UCSD-AML1 (cell line): ENCODE results near the gene S100A16.
A peak's percentile ranks its signal among the peaks of the same experiment; 100 is the strongest.
"Not testable (repeated sequence)": the region's sequence is repeated elsewhere in the genome, so short reads cannot be mapped to it uniquely, and the experiment has no call there.

ENCODE experiments used
- DNase-seq: peaks from one replicate; lab custom pipeline; 2025; ENCODE audit not compliant: unreplicated experiment; lab: John Stamatoyannopoulos, UW

Gene S100A16

GRCh38 chr1:153612755-153613331, at the start of gene S100A16:
TSS of gene S100A16 (minus strand) at chr1:153613137. CDS start at chr1:153608151, 4,986 bp downstream.
- no peak for DNase-seq

GRCh38 chr1:153662269-153662668, 49.3 kb upstream of the S100A16 start:
- DNase-seq: no peak

- DNase-seq: no peak
These were observed 48.3 kb upstream of the S100A16 start for GRCh38 chr1:153661111-153661708.

- no peak for DNase-seq
These were observed 46.7 kb upstream of the S100A16 start for GRCh38 chr1:153659656-153660055.

- no peak for DNase-seq
These were observed 46.2 kb upstream of the S100A16 start for GRCh38 chr1:153659175-153659534.

- peak; percentile 90 for DNase-seq
These were observed 45.6 kb upstream of the S100A16 start, which contains the start of gene SNAPIN for GRCh38 chr1:153658400-153659174. TSS of gene SNAPIN (plus strand) at chr1:153658703. CDS start at chr1:153658744, 41 bp downstream.

GRCh38 chr1:153655333-153655732, 42.4 kb upstream of the S100A16 start:
- no peak for DNase-seq

- no peak for DNase-seq
These were observed 40.0 kb upstream of the S100A16 start for GRCh38 chr1:153652805-153653500.

GRCh38 chr1:153651771-153652170, 38.8 kb upstream of the S100A16 start:
- no peak for DNase-seq

- no peak for DNase-seq
These were observed 36.9 kb upstream of the S100A16 start for GRCh38 chr1:153649863-153650235.

GRCh38 chr1:153649137-153649862, 36.4 kb upstream of the S100A16 start:
- DNase-seq: no peak

GRCh38 chr1:153648000-153648643, 35.2 kb upstream of the S100A16 start:
- no peak for DNase-seq

- DNase-seq: no peak
These were observed 34.4 kb upstream of the S100A16 start for GRCh38 chr1:153647346-153647714.

- DNase-seq: no peak
These were observed 33.9 kb upstream of the S100A16 start for GRCh38 chr1:153646672-153647345.

- DNase-seq: no peak
These were observed 30.9 kb upstream of the S100A16 start for GRCh38 chr1:153643816-153644215.

GRCh38 chr1:153643100-153643499, 30.2 kb upstream of the S100A16 start:
- no peak for DNase-seq

- no peak for DNase-seq
These were observed 29.2 kb upstream of the S100A16 start for GRCh38 chr1:153642161-153642560.

- DNase-seq: no peak
These were observed 27.9 kb upstream of the S100A16 start for GRCh38 chr1:153640861-153641260.

GRCh38 chr1:153640213-153640612, 27.3 kb upstream of the S100A16 start:
- DNase-seq: not testable (repeated sequence)

- DNase-seq: no peak
These were observed 26.3 kb upstream of the S100A16 start for GRCh38 chr1:153639280-153639679.
